Nephron progenitor cell (in vitro differentiated cells): Measurements from ENCODE around the gene FAM149B1.
"Not testable (repeated sequence)": the region's sequence is repeated elsewhere in the genome, so short reads cannot be mapped to it uniquely, and the experiment has no call there.

ENCODE experiments used
- DNase-seq: peaks from one replicate; pipeline ENCODE4 v3.0.0; 2021
- H3K27ac Mint-ChIP-seq: 2 replicates; pipeline ENCODE4 v1.8.0; 2021; ENCODE audit warnings: mild to moderate bottlenecking, moderate library complexity, mixed read lengths
- H3K27me3 Mint-ChIP-seq: 2 replicates; pipeline ENCODE4 v1.8.0; 2021; ENCODE audit warnings: mild to moderate bottlenecking, low read depth, mixed read lengths; ENCODE audit not compliant: poor library complexity
- H3K36me3 Mint-ChIP-seq: 2 replicates; pipeline ENCODE4 v1.8.0; 2021; ENCODE audit warnings: low read depth, mixed read lengths
- H3K4me1 Mint-ChIP-seq: 2 replicates; pipeline ENCODE4 v1.8.0; 2021; ENCODE audit warnings: mixed read lengths
- H3K4me3 Mint-ChIP-seq: 2 replicates; pipeline ENCODE4 v1.8.0; 2021; ENCODE audit warnings: mild to moderate bottlenecking, moderate library complexity, mixed read lengths
- H3K9me3 Mint-ChIP-seq: 2 replicates; pipeline ENCODE4 v1.8.0; 2021; ENCODE audit warnings: mild to moderate bottlenecking, moderate library complexity, mixed read lengths
- TF ChIP-seq, protein P1 (sequence below): fragments of 200-600 bp; sonication (generic); IDR thresholded peaks from 2 replicates; pipeline ENCODE4 v1.5.0; 2021; ENCODE audit warnings: antibody characterized with exemption

Gene FAM149B1

DNA sequence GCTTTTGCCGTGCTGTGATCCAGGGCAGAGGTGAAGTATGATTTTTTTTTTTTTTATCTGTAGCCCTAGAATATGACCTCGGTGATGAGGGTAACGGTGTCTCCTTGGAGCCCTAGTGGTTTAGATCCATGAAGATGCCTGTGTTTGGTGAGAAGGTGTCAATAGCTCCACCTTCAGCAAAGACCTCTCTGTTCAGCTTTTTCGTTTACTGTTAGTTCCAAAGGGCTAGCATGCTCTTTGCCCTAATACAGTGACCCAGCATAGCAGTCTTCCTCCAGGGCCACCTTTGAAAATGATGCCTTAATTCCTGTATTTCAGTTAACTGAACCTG, 85.3 kb downstream of the FAM149B1 start:
- DNase-seq = no peak
- Mint-ChIP-seq H3K4me1 (peaks cover 37% of the 10 kb centered on the region), H3K9me3 (peaks cover 6% of the 10 kb centered on the region), H3K36me3 (peaks cover 24% of the 10 kb centered on the region), H3K27me3 (no peaks in the 10 kb centered on the region), H3K27ac (peak overlapping the region; percentile 99), H3K4me3 (peak overlapping the region; percentile 99)
- TF ChIP-seq, protein P1, sequence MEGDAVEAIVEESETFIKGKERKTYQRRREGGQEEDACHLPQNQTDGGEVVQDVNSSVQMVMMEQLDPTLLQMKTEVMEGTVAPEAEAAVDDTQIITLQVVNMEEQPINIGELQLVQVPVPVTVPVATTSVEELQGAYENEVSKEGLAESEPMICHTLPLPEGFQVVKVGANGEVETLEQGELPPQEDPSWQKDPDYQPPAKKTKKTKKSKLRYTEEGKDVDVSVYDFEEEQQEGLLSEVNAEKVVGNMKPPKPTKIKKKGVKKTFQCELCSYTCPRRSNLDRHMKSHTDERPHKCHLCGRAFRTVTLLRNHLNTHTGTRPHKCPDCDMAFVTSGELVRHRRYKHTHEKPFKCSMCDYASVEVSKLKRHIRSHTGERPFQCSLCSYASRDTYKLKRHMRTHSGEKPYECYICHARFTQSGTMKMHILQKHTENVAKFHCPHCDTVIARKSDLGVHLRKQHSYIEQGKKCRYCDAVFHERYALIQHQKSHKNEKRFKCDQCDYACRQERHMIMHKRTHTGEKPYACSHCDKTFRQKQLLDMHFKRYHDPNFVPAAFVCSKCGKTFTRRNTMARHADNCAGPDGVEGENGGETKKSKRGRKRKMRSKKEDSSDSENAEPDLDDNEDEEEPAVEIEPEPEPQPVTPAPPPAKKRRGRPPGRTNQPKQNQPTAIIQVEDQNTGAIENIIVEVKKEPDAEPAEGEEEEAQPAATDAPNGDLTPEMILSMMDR = no peak

DNA sequence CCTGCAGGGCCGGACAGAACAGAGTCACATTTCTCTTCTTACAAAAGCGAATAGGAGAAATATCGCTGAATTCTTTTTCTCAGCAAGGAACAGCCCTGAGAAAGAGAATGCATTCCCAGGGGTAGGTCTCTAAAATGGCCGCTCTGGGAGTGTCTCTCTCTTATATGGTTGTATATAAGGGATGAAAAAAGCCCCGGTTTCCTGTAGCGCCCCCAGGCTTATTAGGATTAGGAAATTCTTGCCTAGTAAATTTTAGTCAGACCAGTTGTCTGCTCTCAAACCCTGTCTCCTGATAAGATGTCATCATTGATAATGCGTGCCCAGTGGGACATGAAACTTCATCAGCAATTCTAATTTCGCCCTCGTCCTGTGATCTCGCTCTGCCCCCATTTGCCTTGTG, 90.7 kb downstream of the FAM149B1 start:
- DNase-seq = peak; percentile 15
- not testable (repeated sequence) for H3K4me3 Mint-ChIP-seq, H3K27me3 Mint-ChIP-seq, H3K4me1 Mint-ChIP-seq, H3K36me3 Mint-ChIP-seq, H3K27ac Mint-ChIP-seq
- peaks cover 22% of the 10 kb centered on the region for H3K9me3 Mint-ChIP-seq

DNA sequence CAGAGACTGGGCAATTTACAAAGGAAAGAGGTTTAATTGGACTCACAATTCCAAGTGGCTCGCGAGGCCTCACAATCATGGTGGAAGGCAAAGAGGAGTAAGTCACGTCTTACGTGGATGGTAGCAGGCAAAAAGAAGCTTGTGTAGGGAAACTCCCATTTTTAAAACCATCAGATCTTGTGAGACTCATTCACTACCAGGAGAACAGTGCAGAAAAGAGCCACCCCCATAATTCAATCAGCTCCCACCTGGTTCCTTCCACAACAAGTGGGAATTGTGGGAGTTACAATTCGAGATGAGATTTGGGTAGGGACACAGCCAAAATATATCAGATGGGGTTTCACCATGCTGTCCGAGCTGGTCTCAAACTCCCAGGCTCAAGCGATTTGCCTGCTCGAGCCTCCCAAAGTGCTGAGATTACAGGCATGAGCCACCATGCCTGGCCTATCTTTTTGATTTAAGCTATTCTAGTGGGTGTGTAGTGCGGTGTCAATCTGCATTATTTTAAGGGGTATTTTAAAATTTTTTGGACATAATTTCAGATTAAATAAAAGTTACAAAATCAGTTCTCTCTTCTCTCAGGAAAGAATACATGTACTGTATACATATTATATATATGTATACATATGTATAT, 93.6 kb downstream of the FAM149B1 start:
- TF ChIP-seq, protein P1 = no peak
- H3K27me3 Mint-ChIP-seq = peaks cover 8% of the 10 kb centered on the region
- H3K4me3 Mint-ChIP-seq = no peak overlapping the region
- no peak for DNase-seq
- H3K4me1 Mint-ChIP-seq = no peaks in the 10 kb centered on the region
- H3K27ac Mint-ChIP-seq = no peak overlapping the region
- peaks cover 22% of the 10 kb centered on the region for H3K9me3 Mint-ChIP-seq
- H3K36me3 Mint-ChIP-seq = no peaks in the 10 kb centered on the region

DNA sequence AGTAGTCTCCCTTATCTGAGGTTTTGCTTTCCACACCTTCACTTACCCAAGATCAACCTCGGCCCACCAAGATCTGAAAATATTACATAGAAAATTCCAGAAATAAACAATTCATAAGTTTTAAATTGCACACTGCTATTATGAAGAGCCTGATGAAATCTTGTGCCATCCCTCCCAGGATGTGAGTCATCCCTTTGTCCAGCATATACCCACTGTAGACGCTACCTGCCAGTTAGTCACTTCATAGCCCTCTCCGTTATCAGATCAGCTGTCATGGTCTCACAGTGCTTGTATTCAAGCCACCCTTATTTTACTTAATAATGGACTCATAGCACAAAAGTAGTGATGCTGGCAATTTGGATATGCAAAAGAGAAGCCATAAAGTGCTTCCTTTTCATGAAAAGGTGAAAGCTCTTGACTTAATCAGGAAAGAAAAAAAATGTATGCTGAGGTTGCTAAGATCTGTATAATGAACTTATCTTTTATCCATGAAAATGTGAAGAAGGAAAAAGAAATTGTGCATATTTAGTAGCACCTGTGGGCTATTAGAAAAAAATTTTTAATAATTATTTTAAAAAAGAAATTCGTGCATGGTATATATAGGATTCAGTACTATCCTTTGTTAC, 94.3 kb downstream of the FAM149B1 start:
- no peaks in the 10 kb centered on the region for H3K36me3 Mint-ChIP-seq
- H3K27me3 Mint-ChIP-seq = peaks cover 10% of the 10 kb centered on the region
- H3K9me3 Mint-ChIP-seq = peaks cover 22% of the 10 kb centered on the region
- H3K4me1 Mint-ChIP-seq = no peaks in the 10 kb centered on the region
- no peak for DNase-seq
- H3K4me3 Mint-ChIP-seq = no peak overlapping the region
- no peak overlapping the region for H3K27ac Mint-ChIP-seq
- TF ChIP-seq, protein P1 = no peak

DNA sequence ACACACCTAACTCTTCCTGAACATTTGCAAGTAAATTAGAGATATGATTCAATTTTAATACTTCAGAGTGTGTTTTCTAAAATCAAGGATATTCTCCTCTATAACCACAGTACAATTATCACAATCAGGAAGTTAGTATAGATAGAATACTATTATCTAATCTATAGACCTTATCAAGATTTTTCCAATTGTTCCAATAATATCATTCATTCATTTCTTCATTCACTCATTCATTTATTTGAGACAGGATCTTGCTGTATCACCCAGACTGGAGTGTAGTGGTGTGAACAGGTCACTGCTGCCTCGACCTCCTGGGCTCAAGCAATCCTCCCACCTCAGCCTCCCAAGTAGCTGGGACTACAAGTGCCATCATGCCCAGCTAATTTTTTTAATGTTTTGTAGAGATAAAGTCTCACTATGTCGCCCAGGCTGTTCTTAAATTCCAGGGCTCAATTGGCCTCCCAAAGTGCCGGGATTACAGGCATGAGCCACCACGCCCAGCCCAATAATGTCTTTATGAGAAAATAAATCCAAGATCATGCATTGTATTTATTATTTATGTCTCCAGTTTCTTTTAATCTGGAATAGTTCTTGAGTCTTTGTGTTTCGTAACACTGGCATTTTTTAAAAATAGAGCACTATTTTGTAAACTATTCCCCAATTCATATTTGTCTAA, 95.1 kb downstream of the FAM149B1 start:
- no peak overlapping the region for H3K4me3 Mint-ChIP-seq
- no peaks in the 10 kb centered on the region for H3K4me1 Mint-ChIP-seq
- TF ChIP-seq, protein P1 = no peak
- H3K36me3 Mint-ChIP-seq = no peaks in the 10 kb centered on the region
- no peak for DNase-seq
- H3K27ac Mint-ChIP-seq = no peak overlapping the region
- peaks cover 14% of the 10 kb centered on the region for H3K27me3 Mint-ChIP-seq
- H3K9me3 Mint-ChIP-seq = peaks cover 18% of the 10 kb centered on the region

DNA sequence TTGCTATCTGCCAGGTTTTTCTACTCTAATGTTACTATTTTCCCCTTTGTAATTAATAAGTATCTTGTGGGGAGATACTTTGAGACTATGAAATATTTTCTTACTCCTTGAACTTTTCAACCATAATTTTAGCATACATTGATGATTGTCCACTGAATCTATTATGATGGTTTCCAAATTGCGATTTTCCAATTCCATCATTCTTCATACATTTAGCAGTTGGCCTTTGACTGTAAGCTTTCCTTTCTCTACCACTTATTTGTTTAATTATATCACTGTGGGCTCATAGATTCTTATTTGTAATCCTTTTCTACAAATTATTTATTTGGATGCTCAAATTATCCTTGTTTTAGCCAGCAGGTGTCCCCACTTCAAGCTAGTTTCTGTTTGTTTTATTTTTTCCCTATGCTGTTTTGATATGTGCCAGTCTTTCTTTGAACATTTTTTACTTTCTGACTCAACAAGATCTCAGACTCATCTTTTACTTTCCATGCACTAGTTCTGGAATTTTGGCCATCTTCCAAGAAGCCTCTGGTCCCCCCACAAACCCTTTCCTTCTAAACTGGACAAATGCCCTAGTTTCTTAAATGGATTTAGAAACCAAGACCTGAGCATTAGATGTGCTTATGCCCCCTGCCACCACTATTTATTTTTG, 95.9 kb downstream of the FAM149B1 start:
- Mint-ChIP-seq H3K27ac (no peak overlapping the region), H3K27me3 (peaks cover 14% of the 10 kb centered on the region), H3K4me3 (no peak overlapping the region), H3K36me3 (no peaks in the 10 kb centered on the region), H3K9me3 (peaks cover 10% of the 10 kb centered on the region), H3K4me1 (no peaks in the 10 kb centered on the region)
- TF ChIP-seq, protein P1 = peak; percentile 48
- DNase-seq = no peak
